HG02870 (cell line): ENCODE measurements around the gene TDP2.
"Not testable (repeated sequence)": the region's sequence is repeated elsewhere in the genome, so short reads cannot be mapped to it uniquely, and the experiment has no call there.

Experiments used
- ATAC-seq: cut with Tn5 transposase; IDR thresholded peaks from one replicate; pipeline ENCODE4 v1.9.1; 2021; ENCODE audit warnings: mild to moderate bottlenecking, moderate library complexity; ENCODE audit not compliant: unreplicated experiment

Gene TDP2

DNA sequence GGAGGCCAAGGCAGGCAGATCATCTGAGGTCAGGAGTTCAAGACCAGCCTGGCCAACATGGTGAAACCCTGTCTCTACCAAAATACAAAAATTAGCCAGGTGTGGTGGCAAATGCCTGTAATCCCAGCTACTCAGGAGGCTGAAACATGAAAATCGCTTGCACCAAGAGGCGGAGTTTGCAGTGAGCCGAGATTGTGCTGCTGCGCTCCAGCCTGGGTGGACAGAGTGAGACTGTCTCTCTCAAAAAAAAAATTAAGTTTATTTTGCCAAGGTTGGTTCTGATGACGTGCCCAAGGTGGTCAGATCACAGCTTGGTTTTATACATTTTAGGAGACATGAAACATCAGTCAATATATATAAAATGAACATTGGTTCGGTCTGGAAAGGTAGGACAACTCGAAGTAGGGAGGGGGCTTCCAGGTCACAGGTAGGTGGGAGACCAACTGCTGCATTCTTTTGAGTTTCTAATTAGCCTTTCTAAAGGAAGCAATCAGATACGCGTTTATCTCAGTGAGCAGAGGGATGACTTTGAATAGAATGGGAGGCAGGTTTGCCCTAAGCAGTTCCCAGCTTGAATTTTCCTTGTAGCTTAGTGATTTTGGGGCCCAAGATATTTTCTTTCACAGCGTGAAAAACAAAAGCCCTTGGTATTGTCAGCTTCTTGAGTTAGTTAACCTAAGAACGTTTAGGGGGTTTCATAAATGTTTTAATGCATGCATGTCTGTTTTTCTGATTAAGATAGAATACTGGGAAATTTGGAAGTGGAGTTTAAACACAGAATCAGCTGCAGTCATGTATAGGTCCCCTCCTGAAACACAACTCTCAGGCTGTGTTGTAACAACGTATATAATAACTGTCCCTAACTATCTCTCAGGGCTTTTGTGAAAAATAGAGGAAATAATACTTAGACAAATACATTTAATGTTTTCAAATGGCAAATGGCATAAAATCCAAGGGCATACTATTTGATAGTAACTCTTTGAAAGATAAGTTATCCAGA lies 16.9 kb upstream of the TDP2 start:
- ATAC-seq = no peak

- no peak for ATAC-seq
These were observed 13.9 kb upstream of the TDP2 start for GRCh38 chr6:24680582-24680981.

DNA sequence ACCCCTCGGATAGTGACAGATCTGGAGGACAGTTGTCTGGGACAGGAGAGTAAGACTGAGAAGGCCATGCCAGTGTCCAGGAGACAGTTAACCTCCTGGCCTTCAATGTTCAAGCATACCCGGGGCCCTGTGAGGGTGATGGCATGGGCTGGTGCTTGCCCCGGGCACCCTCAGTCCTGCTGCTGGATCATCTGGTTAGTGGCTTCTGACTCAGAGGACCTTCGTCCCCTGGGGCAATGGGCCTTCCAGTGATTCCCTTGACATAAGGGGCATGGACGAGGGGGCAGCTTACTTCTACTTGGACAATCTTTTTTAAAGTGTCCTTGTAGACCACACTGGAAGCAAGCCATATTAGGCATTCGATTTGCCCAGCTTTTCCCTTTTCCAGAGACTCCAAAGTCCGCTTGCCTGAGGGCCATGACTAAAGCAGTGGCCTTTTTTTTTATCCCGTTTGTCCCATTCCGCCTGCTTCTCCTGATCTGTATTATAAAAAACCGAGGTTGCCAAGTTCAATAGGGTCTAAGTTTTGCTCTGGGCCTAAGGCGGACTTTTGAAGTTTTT lies 12.2 kb upstream of the TDP2 start:
- ATAC-seq = not testable (repeated sequence)

- no peak for ATAC-seq
These were observed 6.9 kb upstream of the TDP2 start for GRCh38 chr6:24673625-24674024.

DNA sequence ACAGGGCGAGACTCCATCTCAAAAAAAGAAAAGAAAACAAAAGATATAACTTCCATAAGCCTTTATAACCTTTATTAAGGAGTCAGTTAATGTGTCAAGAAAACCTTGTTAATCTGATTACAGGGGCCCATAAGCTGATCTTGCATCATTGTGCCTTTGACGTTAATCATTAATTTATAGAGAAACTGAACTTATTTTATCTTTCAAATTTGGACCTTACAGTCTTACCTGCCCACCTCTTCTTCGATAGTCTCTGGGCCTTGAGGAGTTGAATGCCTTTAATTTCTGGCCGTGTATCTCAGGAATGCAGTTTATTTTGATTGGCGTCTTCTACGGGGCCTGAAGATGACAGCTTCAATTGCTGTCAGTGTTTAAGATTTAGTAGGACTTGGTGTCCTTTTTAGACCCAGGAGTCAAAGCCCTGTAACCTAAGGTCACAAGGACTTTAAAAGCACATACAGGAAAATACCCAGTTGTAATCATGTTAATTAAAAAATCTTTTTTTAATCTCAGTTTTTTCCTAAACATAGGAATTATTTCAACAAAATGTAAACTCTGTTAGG lies 6.0 kb upstream of the TDP2 start:
- ATAC-seq = no peak

DNA sequence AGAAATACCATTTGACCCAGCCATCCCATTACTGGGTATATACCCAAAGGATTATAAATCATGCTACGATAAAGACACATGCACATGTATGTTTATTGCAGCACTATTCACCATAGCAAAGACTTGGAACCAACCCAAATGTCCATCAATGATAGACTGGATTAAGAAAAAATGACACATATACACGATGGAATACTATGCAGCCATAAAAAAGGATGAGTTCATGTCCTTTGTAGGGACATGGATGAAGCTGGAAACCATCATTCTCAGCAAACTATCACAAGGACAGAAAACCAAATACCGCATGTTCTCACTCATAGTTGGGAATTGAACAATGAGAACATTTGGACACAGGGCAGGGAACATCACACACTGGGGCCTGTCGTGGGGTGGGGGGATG lies 4.4 kb upstream of the TDP2 start:
- not testable (repeated sequence) for ATAC-seq

- ATAC-seq = not testable (repeated sequence)
These were observed 3.8 kb upstream of the TDP2 start for GRCh38 chr6:24670492-24670891.

GRCh38 chr6:24668997-24669361 lies 2.3 kb upstream of the TDP2 start:
- ATAC-seq = no peak

GRCh38 chr6:24668066-24668996 lies 1.6 kb upstream of the TDP2 start:
- not testable (repeated sequence) for ATAC-seq

DNA sequence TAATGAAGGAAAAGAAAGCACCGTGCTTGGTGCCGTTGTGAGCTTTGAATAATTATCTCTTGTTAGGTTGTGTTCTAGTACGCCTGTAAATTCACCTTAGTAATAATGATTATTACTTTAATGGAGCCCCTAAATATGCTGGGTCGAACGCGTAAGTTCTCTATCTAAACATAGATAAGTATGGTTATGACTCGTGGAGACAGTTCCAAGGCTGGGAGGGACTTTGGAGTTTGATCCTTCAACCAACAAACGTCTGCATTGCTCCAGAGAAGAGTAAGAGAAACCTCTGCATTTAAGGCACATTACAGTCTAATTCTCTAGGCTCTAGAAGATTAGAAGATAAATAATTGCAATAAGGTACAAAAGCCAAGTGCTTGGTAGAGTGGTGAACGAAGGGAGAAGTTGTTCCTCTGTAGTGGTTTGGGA lies 692 bp upstream of the TDP2 start:
- ATAC-seq = peak; percentile 4

GRCh38 chr6:24666097-24666640 lies 530 bp downstream of the TDP2 start:
- ATAC-seq = peak; percentile 26

DNA sequence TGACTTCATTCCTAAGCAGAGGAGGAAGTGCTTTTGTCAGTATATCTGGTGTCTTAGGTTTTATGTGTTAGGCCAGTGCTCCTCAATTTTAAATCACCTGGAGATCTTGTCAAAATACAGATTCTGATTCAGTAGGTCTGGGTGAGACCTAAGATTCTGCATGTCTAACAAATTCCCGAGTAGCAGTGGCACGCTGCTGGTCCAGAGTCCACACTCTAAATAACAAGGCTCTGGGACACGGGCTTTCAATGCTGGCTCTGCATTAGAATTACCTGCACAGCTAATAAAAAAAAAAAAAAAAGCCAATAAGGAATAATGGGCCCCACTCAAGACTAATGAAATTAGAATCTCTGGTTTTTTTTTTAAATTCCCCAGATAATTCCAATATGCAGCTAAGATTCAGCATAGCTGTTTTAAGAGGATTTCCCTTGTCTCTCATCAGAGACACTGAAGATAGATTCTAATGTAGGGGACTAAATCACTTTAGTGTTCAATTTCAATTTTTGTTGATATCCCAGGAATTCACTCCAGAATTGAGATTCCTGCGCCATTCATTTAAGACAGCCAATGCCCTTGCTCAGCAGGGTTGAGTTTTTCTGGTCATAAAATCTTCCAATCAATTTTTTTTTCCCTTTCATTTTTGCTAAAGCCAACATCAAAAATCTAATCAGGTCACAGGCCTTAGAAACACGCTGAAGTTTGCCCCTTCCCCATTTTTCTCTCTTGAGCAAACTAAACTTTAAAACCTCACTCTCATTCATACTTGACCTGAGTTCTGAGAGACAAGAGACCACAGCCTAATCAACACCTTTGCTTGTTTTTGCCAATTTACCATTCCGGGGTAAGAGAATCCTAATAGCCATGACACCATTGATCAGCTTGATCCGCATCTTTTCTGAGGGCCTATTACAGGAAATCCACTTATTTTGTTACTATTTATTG lies 2.4 kb downstream of the TDP2 start:
- no peak for ATAC-seq

- ATAC-seq = no peak
These were observed 3.5 kb downstream of the TDP2 start for GRCh38 chr6:24663189-24663588.

DNA sequence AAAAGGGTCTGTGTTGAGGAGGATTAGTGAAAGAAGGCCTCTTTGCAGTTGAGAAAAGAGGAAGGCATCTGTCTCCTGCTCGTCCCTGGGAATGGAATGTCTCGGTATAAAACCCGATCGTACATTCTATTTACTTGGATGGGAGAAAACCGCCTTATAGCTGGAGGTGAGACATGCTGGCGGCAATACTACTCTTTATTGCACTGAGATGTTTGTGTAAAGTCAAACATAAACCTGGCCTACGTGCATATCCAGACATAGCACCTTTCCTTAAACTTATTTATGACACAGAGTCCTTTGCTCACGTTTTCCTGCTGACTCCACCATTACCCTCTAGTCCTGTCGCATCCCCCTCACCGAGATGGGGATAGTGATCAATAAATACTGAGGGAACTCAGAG lies 4.5 kb downstream of the TDP2 start:
- no peak for ATAC-seq

- ATAC-seq = not testable (repeated sequence)
These were observed 4.9 kb downstream of the TDP2 start for GRCh38 chr6:24661759-24662158.

DNA sequence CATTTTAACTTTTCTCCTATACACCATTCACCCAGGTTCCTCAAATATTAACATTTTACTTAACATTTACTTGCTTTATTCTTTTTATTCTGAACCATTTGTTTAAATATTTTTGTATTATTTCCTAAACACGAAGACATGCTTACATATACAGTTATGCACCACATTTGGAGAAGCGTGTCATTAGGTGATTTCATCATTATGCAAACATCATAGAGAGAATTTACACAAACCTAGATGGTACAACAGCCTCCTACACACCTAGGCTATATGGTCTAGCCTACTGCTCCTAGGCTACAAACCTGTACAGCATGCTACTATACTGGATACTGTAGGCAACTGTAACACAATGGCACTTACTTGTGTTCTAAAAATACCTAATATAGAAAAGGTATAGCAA lies 6.6 kb downstream of the TDP2 start:
- no peak for ATAC-seq

GRCh38 chr6:24659561-24659960 lies 7.1 kb downstream of the TDP2 start:
- no peak for ATAC-seq

DNA sequence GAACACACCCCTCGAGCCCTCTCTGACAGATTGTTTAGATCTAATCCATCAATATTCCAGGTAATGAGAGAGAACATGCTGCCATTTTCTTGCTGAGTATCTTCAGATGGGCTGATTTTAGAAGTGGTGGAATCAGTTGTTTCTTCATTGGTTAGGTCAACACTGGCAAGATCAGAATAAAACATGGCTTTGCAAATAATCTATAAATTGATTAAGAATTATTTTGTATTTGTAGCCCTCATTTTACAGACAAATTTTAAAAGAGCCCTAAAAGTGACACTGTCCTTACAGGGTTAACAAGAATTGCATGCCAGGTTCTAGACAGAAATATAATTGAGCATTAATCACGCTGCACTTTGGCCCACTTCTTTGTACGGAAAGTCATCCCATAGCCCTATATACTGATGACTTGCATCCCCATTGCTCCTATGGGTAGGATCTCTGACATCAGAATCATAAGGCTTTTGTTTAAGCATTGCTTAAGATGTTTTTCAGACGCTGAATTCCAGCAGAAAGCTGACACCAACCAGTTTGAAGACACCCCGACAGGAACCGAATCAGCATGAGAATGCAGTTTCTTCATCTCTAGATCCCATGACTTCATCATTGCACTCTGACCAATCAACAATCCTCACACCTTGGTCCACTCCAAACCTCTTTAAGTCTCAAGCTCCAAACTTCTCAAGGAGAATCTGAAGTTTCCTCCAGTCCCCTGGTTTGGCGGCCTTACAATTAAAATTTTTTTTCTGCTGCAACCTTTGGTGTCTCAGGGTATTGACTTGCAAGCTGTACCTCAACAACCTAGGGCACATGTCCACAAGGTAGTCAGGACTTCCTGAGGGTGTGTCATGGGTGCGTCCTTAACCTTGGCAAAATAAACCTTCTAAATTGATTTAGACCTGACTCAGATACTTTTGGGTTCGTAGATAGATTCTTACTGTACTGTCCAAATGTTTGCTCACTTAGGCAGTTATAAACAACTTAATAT lies 7.8 kb downstream of the TDP2 start:
- no peak for ATAC-seq
